A549 (cell line): ENCODE measurements around the gene CD58. TPM values are rescaled to one million over a fixed set of nuclear protein-coding genes. Genes with fewer than 3 reads are reported as not detected.

Source experiments
- ATAC-seq, 2 experiments: fragments of 200-7000 bp in 1 of 2; fragments of >200 bp in 1 of 2; cut with Nextera tagmentation in 1 of 2; cut with Tn5 transposase in 1 of 2; 3 replicates each; pipeline versions ENCODE4 v1.8.0 to v1.9.1; 2018 to 2020; ENCODE audit warnings: mild to moderate bottlenecking in 1 of 2, moderate library complexity in 1 of 2
- CTCF ChIA-PET: fragments of 300-600 bp; sonication (Branson Sonifier 250); formaldehyde crosslinking; extraction: SDS; loops from one replicate; lab custom pipeline; 2021; ENCODE audit warnings: antibody characterized with exemption, inconsistent platforms; lab: Yijun Ruan, JAX
- POLR2A ChIA-PET: fragments of 350-600 bp; formaldehyde crosslinking; extraction: SDS; loops from one replicate; lab custom pipeline; 2021; ENCODE audit warnings: antibody characterized with exemption, inconsistent platforms; lab: Yijun Ruan, JAX
- DNase-seq, 2 experiments: peaks; one replicate each; pipeline versions ENCODE4 v3.0.0 to v3.0.0-alpha.2; 2011 to 2016; ENCODE audit warnings: low read depth in 1 of 2, low spot score in 1 of 2
- FAIRE-seq: peaks from 2 replicates; lab custom pipeline; 2011; peaks lifted over from hg19 to GRCh38; lab: Jason Lieb, UNC
- H3K27ac ChIP-seq, 2 experiments: fragments of >200 bp; sonication (Bioruptor Twin); formaldehyde crosslinking; 3 replicates each; pipeline ENCODE4 v1.5.1; 2016 to 2017
- H3K4me1 ChIP-seq: fragments of >200 bp; sonication (Bioruptor Twin); formaldehyde crosslinking; 3 replicates; pipeline ENCODE4 v1.6.1; 2016
- H3K4me2 ChIP-seq: fragments of >200 bp; sonication (Bioruptor Twin); formaldehyde crosslinking; 3 replicates; pipeline ENCODE4 v1.6.1; 2016
- H3K4me3 ChIP-seq: fragments of >200 bp; sonication (Bioruptor Twin); formaldehyde crosslinking; 3 replicates; pipeline ENCODE4 v1.5.1; 2016
- H3K9me3 ChIP-seq: fragments of >200 bp; sonication (Bioruptor Twin); formaldehyde crosslinking; 3 replicates; pipeline ENCODE4 v1.6.1; 2016
- BHLHE40 ChIP-seq: IDR thresholded peaks from 2 replicates; pipeline ENCODE4 v1.6.1; 2012; ENCODE audit warnings: low read depth, low read length, inconsistent platforms
- CBX8 ChIP-seq: fragments of 200-600 bp; sonication (generic); IDR thresholded peaks from 2 replicates; pipeline ENCODE4 v1.6.1; 2016
- CHD2 ChIP-seq: fragments of 150-350 bp; IDR thresholded peaks from 2 replicates; pipeline ENCODE4 v1.6.1; 2014; ENCODE audit warnings: low read length; ENCODE audit not compliant: partially characterized antibody
- E2F6 ChIP-seq: IDR thresholded peaks from 2 replicates; pipeline ENCODE4 v1.6.1; 2012; ENCODE audit warnings: low read depth, borderline replicate concordance
- EHF ChIP-seq: fragments of 250-450 bp; sonication (Bioruptor Pico); IDR thresholded peaks from 2 replicates; pipeline ENCODE4 v1.5.0; 2020; ENCODE audit warnings: mild to moderate bottlenecking
- EHMT2 ChIP-seq: fragments of 200-600 bp; sonication (generic); IDR thresholded peaks from 2 replicates; pipeline ENCODE4 v1.6.1; 2016; ENCODE audit warnings: antibody characterized with exemption, low read depth, mild to moderate bottlenecking, moderate library complexity
- FOSB ChIP-seq: fragments of 250-450 bp; sonication (Bioruptor Pico); IDR thresholded peaks from 2 replicates; pipeline ENCODE4 v1.5.0; 2020; ENCODE audit warnings: mild to moderate bottlenecking, moderate library complexity
- FOSL2 ChIP-seq, 2 experiments: fragments of 450-650 bp in 1 of 2; fragments of >200 bp in 1 of 2; sonication (Bioruptor Twin) in 1 of 2; formaldehyde crosslinking; IDR thresholded peaks; 2 replicates each; pipeline versions ENCODE4 v1.5.0 to v1.6.1; 2016 to 2020; ENCODE audit warnings: mild to moderate bottlenecking in 1 of 2, moderate library complexity in 1 of 2
- GATA3 ChIP-seq: IDR thresholded peaks from 2 replicates; pipeline ENCODE4 v1.6.1; 2012; ENCODE audit warnings: borderline replicate concordance
- HES2 ChIP-seq: fragments of >200 bp; sonication (Bioruptor Twin); formaldehyde crosslinking; IDR thresholded peaks from 2 replicates; pipeline ENCODE4 v1.6.1; 2016
- HEYL ChIP-seq: fragments of 250-450 bp; sonication (Bioruptor Pico); IDR thresholded peaks from 2 replicates; pipeline ENCODE4 v1.8.0; 2021; ENCODE audit warnings: mild to moderate bottlenecking, moderate library complexity
- HMGXB4 ChIP-seq: fragments of 250-450 bp; sonication (Bioruptor Pico); IDR thresholded peaks from 2 replicates; pipeline ENCODE4 v1.5.0; 2021; ENCODE audit warnings: mild to moderate bottlenecking, moderate library complexity, borderline replicate concordance
- KDM1A ChIP-seq: fragments of 200-600 bp; sonication (generic); IDR thresholded peaks from 2 replicates; pipeline ENCODE4 v1.6.1; 2016; ENCODE audit warnings: low read depth, mild to moderate bottlenecking
- KDM5A ChIP-seq: fragments of 200-600 bp; sonication (generic); IDR thresholded peaks from 2 replicates; pipeline ENCODE4 v1.6.1; 2016; ENCODE audit warnings: antibody characterized with exemption, mild to moderate bottlenecking
- MAFK ChIP-seq: fragments of 450-650 bp; IDR thresholded peaks from 2 replicates; pipeline ENCODE4 v1.6.1; 2014; ENCODE audit not compliant: partially characterized antibody
- MYC ChIP-seq: IDR thresholded peaks from 2 replicates; pipeline ENCODE4 v1.6.1; 2012; ENCODE audit warnings: mild to moderate bottlenecking, inconsistent platforms, low read length, improper control_type of control experiment, borderline replicate concordance
- NPAS2 ChIP-seq: fragments of 250-450 bp; sonication (Bioruptor Pico); IDR thresholded peaks from 2 replicates; pipeline ENCODE4 v1.8.0; 2022; ENCODE audit warnings: mild to moderate bottlenecking, moderate library complexity, borderline replicate concordance
- POLR2A ChIP-seq: IDR thresholded peaks from 2 replicates; pipeline ENCODE4 v1.6.1; 2012; ENCODE audit warnings: mild to moderate bottlenecking, low read length
- REST ChIP-seq: fragments of 200-600 bp; sonication (generic); IDR thresholded peaks from 2 replicates; pipeline ENCODE4 v1.6.1; 2016; ENCODE audit warnings: antibody characterized with exemption, mild to moderate bottlenecking, moderate library complexity
- RNF2 ChIP-seq: fragments of 200-600 bp; sonication (generic); IDR thresholded peaks from 2 replicates; pipeline ENCODE4 v1.6.1; 2016; ENCODE audit warnings: low read depth, mild to moderate bottlenecking, antibody characterized with exemption, moderate library complexity, borderline replicate concordance
- SMC3 ChIP-seq: fragments of >200 bp; sonication (Bioruptor Twin); formaldehyde crosslinking; IDR thresholded peaks from 3 replicates; pipeline ENCODE4 v1.6.1; 2018; ENCODE audit warnings: inconsistent platforms
- USF2 ChIP-seq: fragments of 450-650 bp; IDR thresholded peaks from 2 replicates; pipeline ENCODE4 v1.6.1; 2014; ENCODE audit warnings: antibody characterized with exemption
- ZNF302 ChIP-seq: fragments of 250-450 bp; sonication (Bioruptor Pico); IDR thresholded peaks from 2 replicates; pipeline ENCODE4 v1.9.0; 2021; ENCODE audit warnings: inconsistent platforms, mild to moderate bottlenecking, moderate library complexity
- WGBS: methylation state at CpG from one replicate; pipeline ENCODE4 v1.1.6; 2017; ENCODE audit errors: missing lambda C conversion rate; 5-methylcytosine and 5-hydroxymethylcytosine counted together
- polyA plus RNA-seq, 4 experiments: library from polyadenylated mRNA; depleted of rRNA in 3 of 4; stranded (reverse); fragments of >200 nt; fragmentation: RNase III in 1 of 4; extraction: RNeasy Plus Mini Kit Qiagen cat#74134 plus additional on column Dnase treatment in 1 of 4; gene quantifications; 2 replicates in 3 of 4; 3 replicates in 1 of 4; pipeline ENCODE4 v1.2.3, GENCODE V29; 2011 to 2017

The CD58 gene
- polyA plus RNA-seq, 2 of the 4 experiments (the other 2 are of a cell fraction), result 22.4 to 38.4 TPM

DNA sequence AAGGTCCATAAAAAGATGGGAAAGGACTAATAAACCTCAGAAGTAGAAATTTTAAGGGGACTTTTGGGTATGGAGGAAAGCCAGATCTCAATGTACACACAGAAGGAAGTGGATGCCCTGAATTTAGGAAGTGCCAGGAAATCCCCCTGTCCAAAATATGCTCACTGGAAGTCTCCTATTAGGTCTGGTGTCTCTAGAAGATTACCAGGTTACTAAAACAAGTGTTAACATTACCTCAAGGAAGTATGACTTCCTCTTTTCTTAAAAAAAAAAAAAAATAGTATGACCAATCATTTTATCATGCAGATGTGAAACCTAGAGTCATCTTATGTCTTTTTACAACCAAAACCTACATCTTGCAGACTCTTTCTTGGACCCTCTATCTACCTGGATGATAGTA, 30.7 kb downstream of the CD58 start:
- CTCF ChIA-PET, result interaction anchor here (1.3 to 2.6 kb wide), 3 partner anchors 34 to 401 kb away, joined by 3 to 7 read pairs (median 6); no protein-coding TSS in a partner anchor
- no peak for FAIRE-seq
- H3K4me2 ChIP-seq, result no peak overlapping the region
- DNase-seq, result no peak
- TF ChIP-seq GATA3 (no peak), EHF (no peak), BHLHE40 (no peak), USF2 (no peak), EHMT2 (no peak), REST (no peak), KDM5A (no peak), HES2 (no peak), NPAS2 (CRISPR knock-in tag) (no peak), CHD2 (no peak), CBX8 (no peak), POLR2A (no peak), MAFK (no peak), KDM1A (no peak)
- TF ChIP-seq, all 56 proteins: peak for 0
- Histone ChIP-seq H3K4me1 (peaks cover 26% of the 10 kb centered on the region; the same call in 2 of the 3 replicates), H3K4me3 (no peak overlapping the region), H3K9me3 (no peaks in the 10 kb centered on the region), H3K27ac (no peak overlapping the region)
- POLR2A ChIA-PET, result no interaction called here
- no peak for ATAC-seq

DNA sequence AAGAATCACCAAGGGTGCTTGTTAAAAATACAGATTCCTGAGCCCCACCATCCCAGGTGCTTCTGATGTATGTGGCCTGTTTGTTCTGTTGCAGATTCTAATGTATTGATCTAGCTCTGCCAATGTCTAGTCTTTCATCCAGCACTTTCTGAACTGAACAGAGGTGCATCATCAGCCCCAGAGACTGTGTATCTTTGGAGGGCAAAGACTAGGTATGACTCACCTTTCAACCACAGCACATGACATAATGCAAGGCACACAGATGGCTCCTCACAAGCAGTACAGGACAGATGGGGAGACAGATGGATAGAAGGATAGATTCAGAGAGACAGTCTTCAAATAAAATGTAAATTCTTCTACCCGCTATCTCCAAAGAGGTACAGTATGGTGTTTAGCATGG, 32.3 kb downstream of the CD58 start:
- TF ChIP-seq FOSL2 (IDR thresholded peaks at IDR 0.05), result no peak
- peak; percentile 58; the same call in 1 of the 2 replicates for TF ChIP-seq FOSL2 (CRISPR knock-in tag; IDR thresholded peaks at IDR 0.05)
- TF ChIP-seq FOSB (CRISPR knock-in tag), result no peak
- no peak for TF ChIP-seq HEYL (CRISPR knock-in tag)
- 100% methylated on average over 1 of the region's 1 CpG for WGBS
- no peak overlapping the region for H3K4me3 ChIP-seq
- no peak overlapping the region for H3K27ac ChIP-seq
- CTCF ChIA-PET, result interaction anchor here (0.8 kb wide), 1 partner anchor 39 kb away, joined by 3 read pairs; no protein-coding TSS in a partner anchor
- POLR2A ChIA-PET, result no interaction called here
- DNase-seq, result peak; percentile 9 to 10
- H3K4me1 ChIP-seq, result peaks cover 26% of the 10 kb centered on the region; the same call in 2 of the 3 replicates
- FAIRE-seq, result no peak
- ATAC-seq, result peak; percentile 69 to 85
- H3K4me2 ChIP-seq, result 0 out of 3 replicates have a peak overlapping the region, but pooled peaks have one; percentile 22
- H3K9me3 ChIP-seq, result no peaks in the 10 kb centered on the region

- CTCF ChIA-PET, result interaction anchor here (0.8 to 1.2 kb wide), 2 partner anchors 13 to 39 kb away, joined by 3 read pairs; no protein-coding TSS in a partner anchor
Observed at GRCh38 chr1:116537898-116538297, 32.9 kb downstream of the CD58 start.

More at GRCh38 chr1:116537898-116538297, 32.9 kb downstream of the CD58 start:
- Histone ChIP-seq H3K27ac (no peak overlapping the region), H3K4me1 (peaks cover 26% of the 10 kb centered on the region; the same call in 2 of the 3 replicates), H3K9me3 (no peaks in the 10 kb centered on the region), H3K4me2 (no peak overlapping the region)
- POLR2A ChIA-PET, result no interaction called here
- DNase-seq, result no peak
- TF ChIP-seq MYC (no peak), RNF2 (no peak), ZNF302 (CRISPR knock-in tag) (no peak), MAFK (no peak), E2F6 (no peak), HMGXB4 (no peak), SMC3 (no peak)
- TF ChIP-seq, all 56 proteins: peak for 0
- ATAC-seq (no peak), FAIRE-seq (no peak)
- WGBS, result 96% methylated on average over 1 of the region's 1 CpG
- H3K4me3 ChIP-seq, result no peak overlapping the region
